Measurements from ENCODE around the gene DNAH14. TPM values are rescaled to one million over a fixed set of nuclear protein-coding genes. Genes with fewer than 3 reads are reported as not detected.

The DNAH14 gene
- total and polyA plus RNA-seq, 9 of the 15 experiments (the other 6 are each of a cell fraction or from before 2014, with no cell fraction given), result 58.4 to 142 (median 98.4) TPM

DNA sequence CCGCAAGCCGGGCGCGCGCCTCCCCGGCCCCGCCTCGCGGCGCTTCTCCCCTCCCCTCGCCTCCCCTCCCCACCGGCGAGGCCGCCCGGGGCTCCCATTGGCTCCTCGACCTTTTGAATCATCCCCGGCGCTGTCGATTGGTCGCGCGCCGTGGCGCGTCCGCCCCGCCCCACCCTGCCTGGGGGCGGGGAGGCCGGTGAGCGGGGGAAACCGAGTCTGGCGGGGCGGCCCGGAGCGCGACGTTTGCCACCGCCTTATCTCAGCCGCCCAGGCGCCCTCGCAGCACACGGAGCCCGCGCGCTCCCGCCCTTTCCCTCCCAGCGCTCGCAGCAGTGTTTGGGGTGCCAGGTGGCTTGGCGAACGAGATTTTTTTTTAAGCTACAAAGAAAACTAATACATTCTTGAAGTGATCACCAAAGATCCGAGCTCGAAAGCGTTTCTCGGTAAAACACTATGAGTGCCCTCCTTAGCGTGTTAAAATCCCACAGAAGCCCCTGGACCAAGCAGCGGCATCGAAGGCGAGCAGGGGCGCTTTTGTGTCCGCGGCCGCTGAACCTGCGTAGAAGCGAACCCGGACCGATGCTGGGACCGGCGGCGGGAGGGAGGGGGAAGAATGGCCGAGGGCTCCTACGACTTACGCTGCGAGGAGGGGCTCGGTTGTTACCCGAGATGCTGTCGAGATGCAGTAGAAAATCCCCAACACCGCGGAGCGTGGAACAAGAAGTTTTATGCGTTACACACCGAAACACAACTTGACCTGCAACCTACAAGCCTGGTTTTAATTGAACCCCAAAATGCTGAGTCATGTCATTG, 498.8 kb downstream of the DNAH14 start (continued):
- TF ChIP-seq SOX6 (IDR thresholded peaks at IDR 0.05) (0 out of 2 replicates have a peak, but pooled peaks have one; percentile 27), MCM2 (IDR thresholded peaks at IDR 0.05; ENCODE audit: low read depth) (no peak), MCM5 (IDR thresholded peaks at IDR 0.05; ENCODE audit: low read depth) (no peak), ZNF316 (IDR thresholded peaks at IDR 0.05) (peak; percentile 100), ZNF146 (CRISPR knock-in tag; IDR thresholded peaks at IDR 0.05; ENCODE audit: unreplicated experiment) (no peak), DMBX1 (CRISPR knock-in tag; IDR thresholded peaks at IDR 0.05; ENCODE audit: borderline replicate concordance) (peak; percentile 27; the same call in 1 of the 2 replicates), BMI1 (IDR thresholded peaks at IDR 0.05; ENCODE audit: low read length) (0 out of 2 replicates have a peak, but pooled peaks have one; percentile 8), ATF3 (IDR thresholded peaks at IDR 0.05) (peak; percentile 59; the same call in 1 of the 2 replicates), ATF3 (CRISPR knock-in tag; conservative IDR thresholded peaks at IDR 0.05) (no peak), SRSF1 (IDR thresholded peaks at IDR 0.05; ENCODE audit: low read depth, low read length) (no peak), ZNF282 (CRISPR knock-in tag; IDR thresholded peaks at IDR 0.05) (no peak), ZNF589 (CRISPR knock-in tag; IDR thresholded peaks at IDR 0.05; ENCODE audit: low read depth) (peak; percentile 96), RAD21 (CRISPR knock-in tag; conservative IDR thresholded peaks at IDR 0.05 in 1 of 2, IDR thresholded peaks at IDR 0.05 in 1 of 2) (no peak; a peak in 1 of 4 replicates), NFIX (CRISPR knock-in tag; IDR thresholded peaks at IDR 0.05; ENCODE audit: low read depth) (no peak), SREBF2 (CRISPR knock-in tag; IDR thresholded peaks at IDR 0.05) (no peak), MEF2A (IDR thresholded peaks at IDR 0.05; ENCODE audit: control insufficient read depth, low read depth, low read length) (no peak), ZFP36 (IDR thresholded peaks at IDR 0.05; ENCODE audit: low read depth, low read length, partially characterized antibody) (peak; percentile 20)
- TF ChIP-seq, protein P1, sequence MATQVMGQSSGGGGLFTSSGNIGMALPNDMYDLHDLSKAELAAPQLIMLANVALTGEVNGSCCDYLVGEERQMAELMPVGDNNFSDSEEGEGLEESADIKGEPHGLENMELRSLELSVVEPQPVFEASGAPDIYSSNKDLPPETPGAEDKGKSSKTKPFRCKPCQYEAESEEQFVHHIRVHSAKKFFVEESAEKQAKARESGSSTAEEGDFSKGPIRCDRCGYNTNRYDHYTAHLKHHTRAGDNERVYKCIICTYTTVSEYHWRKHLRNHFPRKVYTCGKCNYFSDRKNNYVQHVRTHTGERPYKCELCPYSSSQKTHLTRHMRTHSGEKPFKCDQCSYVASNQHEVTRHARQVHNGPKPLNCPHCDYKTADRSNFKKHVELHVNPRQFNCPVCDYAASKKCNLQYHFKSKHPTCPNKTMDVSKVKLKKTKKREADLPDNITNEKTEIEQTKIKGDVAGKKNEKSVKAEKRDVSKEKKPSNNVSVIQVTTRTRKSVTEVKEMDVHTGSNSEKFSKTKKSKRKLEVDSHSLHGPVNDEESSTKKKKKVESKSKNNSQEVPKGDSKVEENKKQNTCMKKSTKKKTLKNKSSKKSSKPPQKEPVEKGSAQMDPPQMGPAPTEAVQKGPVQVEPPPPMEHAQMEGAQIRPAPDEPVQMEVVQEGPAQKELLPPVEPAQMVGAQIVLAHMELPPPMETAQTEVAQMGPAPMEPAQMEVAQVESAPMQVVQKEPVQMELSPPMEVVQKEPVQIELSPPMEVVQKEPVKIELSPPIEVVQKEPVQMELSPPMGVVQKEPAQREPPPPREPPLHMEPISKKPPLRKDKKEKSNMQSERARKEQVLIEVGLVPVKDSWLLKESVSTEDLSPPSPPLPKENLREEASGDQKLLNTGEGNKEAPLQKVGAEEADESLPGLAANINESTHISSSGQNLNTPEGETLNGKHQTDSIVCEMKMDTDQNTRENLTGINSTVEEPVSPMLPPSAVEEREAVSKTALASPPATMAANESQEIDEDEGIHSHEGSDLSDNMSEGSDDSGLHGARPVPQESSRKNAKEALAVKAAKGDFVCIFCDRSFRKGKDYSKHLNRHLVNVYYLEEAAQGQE (IDR thresholded peaks at IDR 0.05; ENCODE audit: borderline replicate concordance), result no peak
- TF ChIP-seq, protein P1 (CRISPR knock-in tag; IDR thresholded peaks at IDR 0.05; ENCODE audit: low read depth), result no peak; the same call in 1 of the 2 replicates
- TF ChIP-seq, protein P2, sequence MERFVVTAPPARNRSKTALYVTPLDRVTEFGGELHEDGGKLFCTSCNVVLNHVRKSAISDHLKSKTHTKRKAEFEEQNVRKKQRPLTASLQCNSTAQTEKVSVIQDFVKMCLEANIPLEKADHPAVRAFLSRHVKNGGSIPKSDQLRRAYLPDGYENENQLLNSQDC (CRISPR knock-in tag; IDR thresholded peaks at IDR 0.05), result no peak

Data from K562 (cell line).